ENCODE measurements around the gene NKRF. TPM values are rescaled to one million over a fixed set of nuclear protein-coding genes. Genes with fewer than 3 reads are reported as not detected.

The NKRF gene
- total and polyA plus RNA-seq, 2 of the 8 experiments (the other 6 are each of a cell fraction or from before 2014, with no cell fraction given), result 3.8 to 11.4 TPM

- TF ChIP-seq E2F6 (IDR thresholded peaks at IDR 0.05) (no peak), HDAC6 (IDR thresholded peaks at IDR 0.05; ENCODE audit: low read depth, low read length) (no peak), RNF2 (IDR thresholded peaks at IDR 0.05; ENCODE audit: borderline replicate concordance, low read depth, low read length, missing control alignments, poor library complexity, severe bottlenecking) (no peak), JUND (IDR thresholded peaks at IDR 0.05; ENCODE audit: low read length) (peak; percentile 87), SUZ12 (IDR thresholded peaks at IDR 0.05; ENCODE audit: low read length) (no peak), ASH2L (IDR thresholded peaks at IDR 0.05; ENCODE audit: low read length) (peak; percentile 45), KDM4A (IDR thresholded peaks at IDR 0.05; ENCODE audit: low read depth, low read length, severe bottlenecking) (peak; percentile 94), SRF (IDR thresholded peaks at IDR 0.05; ENCODE audit: low read depth, low read length) (peak; percentile 65), GTF2F1 (IDR thresholded peaks at IDR 0.05; ENCODE audit: borderline replicate concordance, low read depth, low read length) (no peak), NRF1 (IDR thresholded peaks at IDR 0.05; ENCODE audit: low read depth, low read length) (no peak), KDM5A (IDR thresholded peaks at IDR 0.05; ENCODE audit: low read length) (peak; percentile 87), CBX5 (IDR thresholded peaks at IDR 0.05; ENCODE audit: low read depth, low read length) (no peak), SAP30 (IDR thresholded peaks at IDR 0.05; ENCODE audit: insufficient read depth, insufficient replicate concordance, low read length) (no peak), CHD1 (IDR thresholded peaks at IDR 0.05; ENCODE audit: low read depth, low read length) (peak; percentile 70), GABPA (IDR thresholded peaks at IDR 0.05; ENCODE audit: borderline replicate concordance, insufficient read depth, low read length) (no peak), EP300 (IDR thresholded peaks at IDR 0.05; ENCODE audit: borderline replicate concordance in 1 of 2, low read depth in 2 of 2, low read length in 2 of 2) (peak in 1 of 2 experiments; percentile 95; a peak in 2 of 3 replicates), PHF8 (conservative IDR thresholded peaks at IDR 0.05; ENCODE audit: low read depth, low read length) (peak; percentile 48; the same call in 1 of the 2 replicates), BCL11A (IDR thresholded peaks at IDR 0.05; ENCODE audit: low read depth in 2 of 2, low read length in 2 of 2) (no peak), KDM1A (IDR thresholded peaks at IDR 0.05; ENCODE audit: borderline replicate concordance, low read length) (no peak), SP4 (IDR thresholded peaks at IDR 0.05; ENCODE audit: low read length) (no peak), TBP (IDR thresholded peaks at IDR 0.05; ENCODE audit: low read depth, low read length) (peak; percentile 80), CBX8 (IDR thresholded peaks at IDR 0.05; ENCODE audit: borderline replicate concordance, low read depth, low read length) (no peak), RBBP5 (IDR thresholded peaks at IDR 0.05; ENCODE audit: borderline replicate concordance, low read depth, low read length) (no peak)
- TF ChIP-seq, protein P1, sequence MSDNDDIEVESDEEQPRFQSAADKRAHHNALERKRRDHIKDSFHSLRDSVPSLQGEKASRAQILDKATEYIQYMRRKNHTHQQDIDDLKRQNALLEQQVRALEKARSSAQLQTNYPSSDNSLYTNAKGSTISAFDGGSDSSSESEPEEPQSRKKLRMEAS (IDR thresholded peaks at IDR 0.05), result peak; percentile 76
Observed at GRCh38 chrX:119565107-119565663, 41.0 kb downstream of the NKRF start, which contains the start of gene STEEP1 (continued).

Data from H1 (cell line).